Neural crest cell (in vitro differentiated cells): Measurements from ENCODE around the gene PRDX5. TPM values are rescaled to one million over a fixed set of nuclear protein-coding genes. Genes with fewer than 3 reads are reported as not detected.

Source experiments
- DNase-seq: peaks from one replicate; pipeline ENCODE4 v3.0.0; 2021; ENCODE audit warnings: low read depth, mixed read lengths, low spot score
- H3K27ac Mint-ChIP-seq: one replicate; pipeline ENCODE4 v1.8.0; 2021; ENCODE audit warnings: mild to moderate bottlenecking, mixed read lengths; ENCODE audit not compliant: unreplicated experiment
- H3K27me3 Mint-ChIP-seq: 2 replicates; pipeline ENCODE4 v1.8.0; 2021; ENCODE audit warnings: low read depth, mild to moderate bottlenecking, mixed read lengths
- H3K36me3 Mint-ChIP-seq: 2 replicates; pipeline ENCODE4 v1.8.0; 2021; ENCODE audit warnings: low read depth, mild to moderate bottlenecking, mixed read lengths
- H3K4me1 Mint-ChIP-seq: 2 replicates; pipeline ENCODE4 v1.8.0; 2021; ENCODE audit warnings: mixed read lengths
- H3K4me3 Mint-ChIP-seq: one replicate; pipeline ENCODE4 v1.8.0; 2021; ENCODE audit warnings: mild to moderate bottlenecking, mixed read lengths
- H3K9me3 Mint-ChIP-seq: 2 replicates; pipeline ENCODE4 v1.8.0; 2021; ENCODE audit warnings: mixed read lengths
- CTCF ChIP-seq: fragments of 200-600 bp; sonication (generic); conservative IDR thresholded peaks from 2 replicates; pipeline ENCODE4 v1.5.0; 2021; ENCODE audit warnings: antibody characterized with exemption, mild to moderate bottlenecking
- total RNA-seq: library from RNA; stranded (reverse); gene quantifications from 2 replicates; pipeline ENCODE4 v1.2.1, GENCODE V29; 2021

The PRDX5 gene
- total RNA-seq, 1 donor from 2014 or later: 148 TPM

- Mint-ChIP-seq H3K9me3 (no peaks in the 10 kb centered on the region), H3K4me1 (peaks cover 15% of the 10 kb centered on the region), H3K4me3 (peak overlapping the region; percentile 75), H3K36me3 (no peaks in the 10 kb centered on the region), H3K27me3 (no peaks in the 10 kb centered on the region), H3K27ac (no peak overlapping the region)
- peak; percentile 65 for DNase-seq
- TF ChIP-seq CTCF: peak; percentile 57
These were observed 38.8 kb downstream of the PRDX5 start for GRCh38 chr11:64356498-64357411.

GRCh38 chr11:64357446-64357845 lies 39.5 kb downstream of the PRDX5 start:
- Mint-ChIP-seq H3K9me3 (no peaks in the 10 kb centered on the region), H3K4me1 (peaks cover 15% of the 10 kb centered on the region), H3K36me3 (no peaks in the 10 kb centered on the region), H3K27ac (no peak overlapping the region), H3K4me3 (no peak overlapping the region), H3K27me3 (no peaks in the 10 kb centered on the region)
- DNase-seq: no peak
- no peak for TF ChIP-seq CTCF

GRCh38 chr11:64357904-64358535 lies 40.1 kb downstream of the PRDX5 start:
- peaks cover 15% of the 10 kb centered on the region for H3K4me1 Mint-ChIP-seq
- no peaks in the 10 kb centered on the region for H3K27me3 Mint-ChIP-seq
- no peaks in the 10 kb centered on the region for H3K9me3 Mint-ChIP-seq
- no peak overlapping the region for H3K27ac Mint-ChIP-seq
- peak overlapping the region; percentile 47 for H3K4me3 Mint-ChIP-seq
- no peak for DNase-seq
- H3K36me3 Mint-ChIP-seq: no peaks in the 10 kb centered on the region
- TF ChIP-seq CTCF: no peak

- peaks cover 15% of the 10 kb centered on the region for H3K4me1 Mint-ChIP-seq
- no peak overlapping the region for H3K27ac Mint-ChIP-seq
- no peaks in the 10 kb centered on the region for H3K27me3 Mint-ChIP-seq
- TF ChIP-seq CTCF: no peak
- no peaks in the 10 kb centered on the region for H3K9me3 Mint-ChIP-seq
- H3K36me3 Mint-ChIP-seq: no peaks in the 10 kb centered on the region
- H3K4me3 Mint-ChIP-seq: peak overlapping the region; percentile 47
- no peak for DNase-seq
These were observed 40.6 kb downstream of the PRDX5 start for GRCh38 chr11:64358536-64358906.

GRCh38 chr11:64358907-64359711 lies 41.2 kb downstream of the PRDX5 start, which contains the start of gene RPS6KA4:
TSS of gene RPS6KA4 (plus strand) at chr11:64359162. CDS start at chr11:64359236, 74 bp downstream.
- H3K27ac Mint-ChIP-seq: no peak within 1 kb of the TSS
- DNase-seq: no peak
- peak within 1 kb of the TSS; percentile 86 for H3K4me3 Mint-ChIP-seq
- H3K36me3 Mint-ChIP-seq: no peaks in the 10 kb centered on the region
- no peak for TF ChIP-seq CTCF
- peaks cover 15% of the 10 kb centered on the region for H3K4me1 Mint-ChIP-seq
- H3K9me3 Mint-ChIP-seq: no peaks in the 10 kb centered on the region
- no peaks in the 10 kb centered on the region for H3K27me3 Mint-ChIP-seq
